Lung (tissue), 12 donors: Measurements from ENCODE around the gene ATP8B4. TPM values are rescaled to one million over a fixed set of nuclear protein-coding genes. Genes with fewer than 3 reads are reported as not detected.
A peak's percentile ranks its signal among the peaks of the same experiment; 100 is the strongest.

ENCODE experiments used
- ATAC-seq: fragments of 200-7000 bp; cut with Tn5 transposase; one replicate; pipeline ENCODE4 v1.9.1; 2020; ENCODE audit warnings: moderate number of reproducible peaks; ENCODE audit not compliant: insufficient read depth, low FRiP score
- DNase-seq, 3 donors: peaks; one replicate each; pipeline ENCODE4 v3.0.0-alpha.2; 2013 to 2017
- H3K27ac ChIP-seq, 2 donors: one replicate each; pipeline ENCODE4 v1.5.1; 2013; ENCODE audit warnings: mild to moderate bottlenecking in 2 of 2, moderate library complexity in 2 of 2, control low read depth in 1 of 2, inconsistent platforms in 1 of 2, low read depth in 1 of 2, low read length in 1 of 2
- H3K27me3 ChIP-seq, 3 donors: one replicate each; pipeline ENCODE4 v1.5.1; 2013; ENCODE audit warnings: low read length in 2 of 3; ENCODE audit not compliant: control insufficient read depth in 3 of 3, insufficient read depth in 3 of 3
- H3K36me3 ChIP-seq, 4 donors: one replicate each; pipeline ENCODE4 v1.5.1; 2013; ENCODE audit warnings: low read length in 4 of 4, mild to moderate bottlenecking in 1 of 4, moderate library complexity in 1 of 4; ENCODE audit not compliant: control insufficient read depth in 4 of 4, insufficient read depth in 4 of 4
- H3K4me1 ChIP-seq, 5 donors: one replicate each; pipeline ENCODE4 v1.5.1; 2013; ENCODE audit warnings: low read length in 5 of 5, mild to moderate bottlenecking in 2 of 5, moderate library complexity in 1 of 5; ENCODE audit not compliant: control insufficient read depth in 5 of 5, insufficient read depth in 5 of 5
- H3K4me3 ChIP-seq: one replicate; pipeline ENCODE4 v1.5.1; 2013; ENCODE audit warnings: mild to moderate bottlenecking, control low read depth, moderate library complexity
- H3K9ac ChIP-seq, 2 donors: one replicate each; pipeline ENCODE4 v1.5.1; 2013; ENCODE audit warnings: low read length in 2 of 2, control low read depth in 1 of 2; ENCODE audit not compliant: insufficient read depth in 1 of 2
- H3K9me3 ChIP-seq, 4 donors: one replicate each; pipeline ENCODE4 v1.5.1; 2013; ENCODE audit warnings: low read length in 3 of 4, mild to moderate bottlenecking in 1 of 4, moderate library complexity in 1 of 4; ENCODE audit not compliant: control insufficient read depth in 4 of 4, insufficient read depth in 3 of 4
- WGBS, 2 donors: extraction: QIAGEN DNeasy Blood & Tissue Kit; methylation state at CpG; one replicate each; pipeline ENCODE4 v1.1.7; 2013; 5-methylcytosine and 5-hydroxymethylcytosine counted together
- polyA plus RNA-seq, 2 donors: library from polyadenylated mRNA; stranded (reverse); fragments of 200-250 nt; gene quantifications; one replicate each; pipeline ENCODE4 v1.2.1, GENCODE V29; 2013
- total RNA-seq, 2 donors: library from RNA; depleted of rRNA in 1 of 2; stranded (reverse); fragments of >200 nt in 1 of 2; gene quantifications; one replicate each; pipeline ENCODE4 v1.2.1, GENCODE V29; 2014 to 2021
- TF ChIP-seq, protein P1 (sequence below): IDR thresholded peaks from 2 replicates; pipeline ENCODE4 v1.5.1; 2012; ENCODE audit warnings: mild to moderate bottlenecking; ENCODE audit errors: control extremely low read depth, extremely low read depth
- donor health status: control.
- donor health status: control.
- donor health status: Bipolar disorder and iron deficiency.
- donor health status: healthy.
- donor health status: DM: yes; HTN: yes; CAD: no.

The ATP8B4 gene
- total and polyA plus RNA-seq, 4 donors: 1.6 to 23.1 (median 3.3) TPM

DNA sequence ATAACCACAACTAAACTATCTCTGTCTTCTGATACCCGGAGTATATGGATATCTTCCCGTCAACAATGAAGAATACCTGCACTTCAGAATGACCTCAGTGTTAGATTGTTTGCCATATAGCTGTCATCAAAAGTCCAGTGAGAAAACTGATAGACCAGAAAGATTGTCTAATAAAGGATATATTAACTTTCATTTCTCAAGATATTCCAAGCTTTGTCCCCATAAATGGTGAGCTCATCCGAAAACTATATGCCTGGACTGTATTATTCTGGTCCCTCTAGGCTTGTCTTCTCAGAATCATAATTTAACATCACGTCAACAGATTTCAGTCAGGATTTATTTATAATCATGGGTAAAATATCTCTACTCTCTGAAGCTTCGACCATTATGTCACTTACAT, 100.5 kb downstream of the ATP8B4 start:
- Histone ChIP-seq H3K4me1 (no peaks in the 10 kb centered on the region), H3K9ac (no peak overlapping the region), H3K27me3 (no peaks in the 10 kb centered on the region), H3K36me3 (no peaks in the 10 kb centered on the region), H3K4me3 (no peak overlapping the region), H3K27ac (no peak overlapping the region), H3K9me3 (peaks cover 0 to 4% (median under 1%) of the 10 kb centered on the region in 4 donors)
- DNase-seq (no peak), ATAC-seq (no peak)
- TF ChIP-seq, protein P1, sequence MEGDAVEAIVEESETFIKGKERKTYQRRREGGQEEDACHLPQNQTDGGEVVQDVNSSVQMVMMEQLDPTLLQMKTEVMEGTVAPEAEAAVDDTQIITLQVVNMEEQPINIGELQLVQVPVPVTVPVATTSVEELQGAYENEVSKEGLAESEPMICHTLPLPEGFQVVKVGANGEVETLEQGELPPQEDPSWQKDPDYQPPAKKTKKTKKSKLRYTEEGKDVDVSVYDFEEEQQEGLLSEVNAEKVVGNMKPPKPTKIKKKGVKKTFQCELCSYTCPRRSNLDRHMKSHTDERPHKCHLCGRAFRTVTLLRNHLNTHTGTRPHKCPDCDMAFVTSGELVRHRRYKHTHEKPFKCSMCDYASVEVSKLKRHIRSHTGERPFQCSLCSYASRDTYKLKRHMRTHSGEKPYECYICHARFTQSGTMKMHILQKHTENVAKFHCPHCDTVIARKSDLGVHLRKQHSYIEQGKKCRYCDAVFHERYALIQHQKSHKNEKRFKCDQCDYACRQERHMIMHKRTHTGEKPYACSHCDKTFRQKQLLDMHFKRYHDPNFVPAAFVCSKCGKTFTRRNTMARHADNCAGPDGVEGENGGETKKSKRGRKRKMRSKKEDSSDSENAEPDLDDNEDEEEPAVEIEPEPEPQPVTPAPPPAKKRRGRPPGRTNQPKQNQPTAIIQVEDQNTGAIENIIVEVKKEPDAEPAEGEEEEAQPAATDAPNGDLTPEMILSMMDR: no peak
- WGBS, 2 donors: 89 to 97% methylated on average over 5 of the region's 5 CpGs

DNA sequence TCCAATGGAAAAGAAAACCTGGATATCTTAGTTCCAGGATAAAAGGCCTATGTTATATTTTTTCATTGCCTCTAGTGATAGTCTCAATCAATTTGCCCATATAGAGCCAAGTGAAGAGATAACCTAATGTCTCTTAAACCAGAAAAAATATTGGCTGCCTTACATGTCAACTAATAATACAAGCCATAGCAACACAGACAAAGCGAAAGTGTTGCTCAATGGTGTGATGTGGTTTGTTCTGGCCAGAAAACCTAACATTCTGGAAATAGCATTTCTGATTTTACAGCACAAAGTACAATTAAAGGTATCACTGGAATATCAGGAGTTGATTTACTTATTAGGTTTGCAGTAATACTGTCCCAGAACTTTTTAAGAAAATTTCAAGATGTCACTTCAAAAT, 101.5 kb downstream of the ATP8B4 start:
- Histone ChIP-seq H3K4me1 (no peaks in the 10 kb centered on the region), H3K36me3 (no peaks in the 10 kb centered on the region), H3K4me3 (no peak overlapping the region), H3K9ac (no peak overlapping the region), H3K27ac (no peak overlapping the region), H3K9me3 (peaks cover 0 to 4% (median under 1%) of the 10 kb centered on the region in 4 donors), H3K27me3 (no peaks in the 10 kb centered on the region)
- DNase-seq (peak in 2 of 3 donors; percentile 24 to 34), ATAC-seq (no peak)
- TF ChIP-seq, protein P1: no peak
- 45 to 61% methylated on average over 1 of the region's 1 CpG for WGBS, 2 donors

DNA sequence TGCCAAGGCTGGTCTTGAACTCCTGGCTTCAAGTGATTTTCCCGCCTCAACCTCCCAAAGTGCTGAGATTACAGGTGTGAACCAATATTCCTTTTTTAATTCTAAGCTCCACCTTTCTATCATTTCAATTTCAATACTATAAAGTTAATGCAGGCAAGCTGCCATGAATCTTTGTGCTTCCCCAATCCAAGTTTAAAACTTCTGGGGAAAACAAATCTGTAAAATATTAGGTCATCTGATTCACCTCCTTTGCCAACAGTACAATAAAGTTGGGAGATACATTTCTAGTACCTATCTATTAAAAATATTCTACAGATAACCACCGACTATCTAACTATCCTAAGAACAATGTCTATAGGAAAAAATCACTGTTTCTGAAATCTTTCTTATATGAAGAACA, 102.1 kb downstream of the ATP8B4 start:
- no peak overlapping the region for H3K9ac ChIP-seq
- no peaks in the 10 kb centered on the region for H3K36me3 ChIP-seq
- H3K4me3 ChIP-seq: no peak overlapping the region
- H3K27me3 ChIP-seq: no peaks in the 10 kb centered on the region
- ATAC-seq (no peak), DNase-seq (no peak)
- no peaks in the 10 kb centered on the region for H3K4me1 ChIP-seq
- WGBS, 2 donors: 47 to 72% methylated on average over 2 of the region's 2 CpGs
- TF ChIP-seq, protein P1: no peak
- peaks cover 0 to 4% (median under 1%) of the 10 kb centered on the region in 4 donors for H3K9me3 ChIP-seq
- no peak overlapping the region for H3K27ac ChIP-seq

DNA sequence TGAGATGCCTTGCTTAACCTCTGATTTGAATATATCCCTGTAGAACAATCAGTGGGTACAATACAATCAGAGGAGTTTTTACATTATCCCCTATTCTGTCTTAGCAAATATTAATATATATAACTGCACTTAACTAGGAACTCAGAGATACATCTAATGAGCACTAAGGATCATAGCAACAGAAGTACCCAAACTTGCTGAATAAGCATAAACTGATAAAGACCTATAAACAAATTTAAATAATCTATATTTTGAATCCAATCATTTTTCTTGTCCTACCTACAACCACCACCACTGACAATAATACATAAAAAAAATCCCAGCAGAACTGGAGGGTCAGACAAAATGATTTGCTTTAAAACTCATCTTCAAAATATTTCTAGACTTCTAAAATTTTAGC, 106.2 kb downstream of the ATP8B4 start:
- Histone ChIP-seq H3K36me3 (no peaks in the 10 kb centered on the region), H3K27me3 (no peaks in the 10 kb centered on the region), H3K4me3 (no peak overlapping the region), H3K4me1 (no peaks in the 10 kb centered on the region), H3K9me3 (peaks cover 0 to 4% (median under 1%) of the 10 kb centered on the region in 4 donors), H3K27ac (no peak overlapping the region), H3K9ac (no peak overlapping the region)
- DNase-seq (no peak), ATAC-seq (no peak)
- TF ChIP-seq, protein P1: no peak
